GM21825 (cell line): ENCODE data around the gene COPS9.

ENCODE experiments used
- ATAC-seq: cut with Tn5 transposase; IDR thresholded peaks from one replicate; pipeline ENCODE4 v1.9.1; 2021; ENCODE audit warnings: mild to moderate bottlenecking, moderate library complexity; ENCODE audit not compliant: unreplicated experiment

Gene COPS9

GRCh38 chr2:240137596-240138253 lies 1.6 kb upstream of the COPS9 start:
- ATAC-seq, result no peak

DNA sequence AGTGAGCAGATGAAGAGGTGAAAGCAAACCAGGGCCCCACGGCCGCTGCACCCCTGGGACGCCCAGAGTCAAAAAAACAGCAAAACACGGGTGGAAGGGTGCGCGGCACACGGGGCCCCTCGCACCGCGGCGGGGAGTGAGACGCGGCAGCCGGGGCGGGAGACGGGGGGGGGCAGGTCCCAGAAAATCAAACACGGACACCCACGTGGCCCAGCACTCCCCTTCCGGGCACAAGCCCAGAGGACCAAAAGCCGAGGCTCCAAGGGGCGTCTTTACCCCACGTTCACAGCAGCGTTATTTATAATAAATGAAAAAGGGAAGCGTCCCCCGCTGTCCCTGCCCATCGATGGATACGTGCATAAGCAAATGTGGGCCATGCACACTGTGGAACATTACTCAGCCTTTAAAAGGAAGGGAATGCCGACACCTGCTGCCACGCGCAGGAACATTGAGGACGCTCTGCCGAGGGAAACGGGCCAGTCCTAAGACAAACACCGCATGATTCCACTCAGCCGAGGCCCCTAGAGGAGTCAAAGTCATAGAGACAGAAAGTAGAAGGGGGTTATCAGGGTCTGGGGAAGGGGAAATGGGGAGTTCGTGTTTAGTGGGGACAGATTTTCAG lies 677 bp upstream of the COPS9 start:
- ATAC-seq, result no peak

GRCh38 chr2:240135706-240136012 lies 446 bp downstream of the COPS9 start:
- ATAC-seq, result peak; percentile 16

- no peak for ATAC-seq
Observed at GRCh38 chr2:240134956-240135520, 1.1 kb downstream of the COPS9 start.

- no peak for ATAC-seq
Observed at GRCh38 chr2:240134466-240134865, 1.6 kb downstream of the COPS9 start.

DNA sequence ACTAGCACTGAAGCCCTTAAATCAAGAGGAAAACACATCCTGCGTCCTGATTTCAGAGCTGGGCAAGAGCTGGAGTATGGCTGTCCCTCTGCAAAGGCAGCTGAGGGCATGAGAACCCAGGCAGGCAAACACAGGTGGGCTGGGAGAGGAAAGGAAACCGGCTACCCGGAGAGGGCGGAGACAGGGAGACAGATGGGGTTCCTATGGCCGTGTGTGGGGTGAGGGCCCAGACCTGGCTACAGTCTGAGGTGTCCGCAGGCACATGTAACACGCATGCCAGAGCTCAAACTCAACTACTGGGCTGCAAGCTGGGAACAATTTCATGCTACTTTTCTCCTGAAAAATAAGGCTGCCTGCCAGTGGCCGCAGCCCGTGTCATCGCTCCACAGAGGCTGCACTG lies 2.7 kb downstream of the COPS9 start:
- no peak for ATAC-seq

- no peak for ATAC-seq
Observed at GRCh38 chr2:240132651-240132980, 3.5 kb downstream of the COPS9 start.

- ATAC-seq, result no peak
Observed at GRCh38 chr2:240131941-240132650, 4.0 kb downstream of the COPS9 start.

DNA sequence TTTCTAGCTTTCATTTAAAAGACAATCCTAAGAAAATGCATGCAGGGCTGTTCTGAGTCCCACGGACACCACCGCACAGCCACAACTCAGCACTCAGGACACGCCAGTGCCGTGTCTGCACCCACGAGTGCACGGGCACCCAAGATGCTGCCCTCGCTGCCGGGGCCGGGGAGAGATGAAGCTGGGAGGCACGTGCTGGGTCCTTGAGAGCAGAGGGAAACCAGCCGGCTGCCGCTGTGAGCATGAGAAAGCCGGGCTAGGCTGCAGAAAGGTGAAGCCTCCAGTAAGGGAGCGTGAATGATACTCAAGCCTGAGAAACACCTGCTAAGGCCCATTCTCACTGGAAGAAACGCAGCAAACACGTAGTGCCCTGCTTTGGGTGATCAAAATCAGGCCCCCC lies 4.8 kb downstream of the COPS9 start:
- no peak for ATAC-seq

- ATAC-seq, result no peak
Observed at GRCh38 chr2:240130393-240131195, 5.5 kb downstream of the COPS9 start.

- no peak for ATAC-seq
Observed at GRCh38 chr2:240129731-240130392, 6.2 kb downstream of the COPS9 start.

- ATAC-seq, result no peak
Observed at GRCh38 chr2:240129311-240129710, 6.8 kb downstream of the COPS9 start.

DNA sequence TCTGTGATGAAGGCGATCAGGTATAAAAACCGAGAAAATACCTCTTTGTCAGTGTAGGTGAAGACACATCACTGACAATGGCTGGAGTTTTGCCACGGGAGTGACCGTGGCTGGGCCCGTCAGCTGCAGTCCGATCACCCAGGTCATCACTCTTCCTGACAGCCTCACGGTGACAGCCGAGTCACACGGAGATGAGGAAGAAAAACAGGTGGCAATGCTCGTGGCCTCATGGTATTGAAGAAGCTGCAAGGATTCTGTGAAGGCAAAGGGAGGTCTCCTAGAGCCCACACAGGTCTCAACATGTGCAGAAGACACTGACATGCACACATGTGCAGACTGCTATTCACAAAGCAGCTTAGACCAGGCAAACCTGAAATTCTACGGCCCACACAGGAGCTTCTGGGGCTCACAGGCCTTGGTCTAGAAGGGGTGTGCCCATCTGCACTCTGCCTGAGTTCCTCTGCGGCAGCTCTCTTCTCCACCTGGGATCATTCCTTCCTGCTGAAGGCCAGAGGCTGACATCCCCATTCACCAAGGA lies 7.4 kb downstream of the COPS9 start:
- ATAC-seq, result no peak

DNA sequence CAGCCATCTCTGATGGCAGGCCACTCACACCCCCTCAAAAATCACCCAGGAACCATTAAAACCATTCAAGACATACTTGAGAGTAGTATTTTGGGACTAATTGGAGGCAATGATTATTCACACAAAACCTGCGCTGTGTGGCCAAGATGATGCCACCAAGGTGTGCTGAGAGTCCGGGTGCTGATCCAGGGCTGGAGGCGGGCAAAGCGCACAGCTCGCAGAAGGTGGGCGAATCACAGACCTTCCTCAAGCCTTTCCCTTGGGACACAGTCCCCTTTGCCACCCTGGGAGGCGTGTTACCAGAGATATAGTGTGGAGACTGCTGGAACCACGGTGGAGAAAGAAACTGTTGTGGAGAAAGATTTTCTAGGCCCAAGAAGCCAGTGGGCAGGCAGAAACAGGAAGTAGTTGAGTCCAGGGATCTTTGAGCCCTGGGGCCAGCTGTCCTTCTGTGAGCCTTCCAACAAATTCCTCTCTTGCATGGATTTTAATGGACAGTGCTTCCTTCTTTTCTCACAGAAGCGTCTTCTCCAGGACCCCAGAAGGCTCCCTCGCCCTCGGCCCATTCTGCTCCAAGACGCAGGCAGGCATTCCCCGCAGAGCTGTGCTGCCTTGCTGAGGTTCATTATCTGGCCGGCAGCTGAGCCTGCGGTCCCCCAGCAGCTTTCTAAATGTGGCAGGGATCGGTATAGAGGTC lies 8.0 kb downstream of the COPS9 start:
- ATAC-seq, result no peak

GRCh38 chr2:240127191-240127750 lies 8.8 kb downstream of the COPS9 start:
- ATAC-seq, result no peak

GRCh38 chr2:240126731-240127130 lies 9.4 kb downstream of the COPS9 start:
- ATAC-seq, result no peak

DNA sequence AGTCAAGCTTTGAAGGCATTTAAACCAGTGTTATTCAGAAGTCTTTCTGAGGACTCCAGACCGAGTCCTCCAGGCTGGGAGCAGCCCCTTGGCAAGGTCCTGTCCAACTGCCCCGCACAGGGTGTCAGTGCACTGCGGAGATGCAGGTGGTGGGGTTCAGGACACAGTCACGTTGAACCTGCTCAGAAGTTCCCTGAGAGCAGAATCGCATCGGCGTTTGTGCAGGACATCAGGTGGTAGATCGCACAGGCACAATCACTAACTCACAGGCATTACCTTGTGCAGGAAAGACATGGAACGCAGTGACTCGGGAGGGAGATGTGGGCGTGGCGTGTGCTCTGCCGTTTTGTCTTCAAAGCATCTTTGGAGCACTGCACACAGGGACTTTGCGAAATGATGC lies 10.4 kb downstream of the COPS9 start:
- no peak for ATAC-seq

DNA sequence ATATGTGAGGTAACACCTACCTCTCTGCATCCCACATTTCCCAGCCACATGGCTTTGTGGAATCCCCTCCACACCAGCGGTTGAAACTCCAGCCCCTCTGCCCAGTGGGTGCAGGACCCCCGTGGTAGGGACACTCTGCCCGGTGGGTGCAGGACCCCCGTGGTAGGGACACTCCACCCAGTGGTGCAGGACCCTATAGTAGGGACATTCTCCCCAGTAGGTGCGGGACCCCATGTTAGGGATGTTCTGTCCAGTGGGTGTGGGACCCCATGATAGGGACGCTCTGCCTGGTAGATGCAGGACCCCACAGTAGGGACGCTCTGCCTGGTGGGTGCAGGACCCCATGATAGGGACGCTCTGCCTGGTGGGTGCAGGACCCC lies 11.5 kb downstream of the COPS9 start:
- no peak for ATAC-seq

DNA sequence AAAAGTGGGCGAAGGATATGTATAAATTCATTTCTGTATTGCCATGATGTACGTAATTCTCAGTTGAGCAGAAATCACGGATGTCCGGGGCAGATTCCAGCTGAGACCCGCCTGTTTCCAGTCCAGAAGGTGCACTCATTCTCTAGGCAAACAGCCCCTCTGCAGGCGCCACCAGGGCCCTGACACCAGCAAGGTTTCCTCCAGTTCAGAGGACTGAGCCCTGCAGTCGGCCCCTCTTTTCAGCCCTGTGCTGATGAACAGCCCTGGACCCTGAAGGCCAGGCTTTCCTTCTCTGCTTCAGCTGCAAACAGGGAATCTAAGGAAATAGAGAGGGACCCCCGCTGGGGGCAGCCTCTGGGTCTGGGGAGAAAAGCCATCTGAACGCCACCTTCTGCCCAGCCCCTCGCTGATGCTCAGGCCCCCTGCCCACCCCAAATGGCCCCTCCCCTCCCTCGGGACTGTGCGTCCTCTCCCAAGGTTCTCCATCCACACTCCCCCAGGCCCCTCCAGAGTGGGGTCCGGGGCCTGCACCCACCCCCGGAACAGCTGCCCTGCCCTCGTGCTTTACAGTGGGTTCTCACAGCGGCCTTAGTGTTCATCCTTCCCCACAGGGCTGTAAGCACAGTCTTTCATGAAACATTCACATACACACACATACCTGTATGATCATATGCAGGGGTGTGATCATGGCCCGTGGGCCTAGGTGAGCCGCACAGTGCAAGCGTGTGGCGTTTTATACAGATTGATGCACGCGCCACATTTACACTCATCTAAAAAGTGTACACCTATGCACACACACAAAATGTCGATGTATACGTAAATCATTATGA lies 12.1 kb downstream of the COPS9 start:
- no peak for ATAC-seq
